Bronchial epithelial cell (primary cell): ENCODE results near the gene LY6G6C. TPM values are rescaled to one million over a fixed set of nuclear protein-coding genes. Genes with fewer than 3 reads are reported as not detected.

ENCODE experiments used
- DNase-seq: peaks from one replicate; pipeline ENCODE4 v3.0.0-alpha.2; 2010; ENCODE audit warnings: low read depth
- FAIRE-seq: peaks from 2 replicates; lab custom pipeline; 2011; peaks lifted over from hg19 to GRCh38; lab: Jason Lieb, UNC
- H3K27me3 ChIP-seq: 2 replicates; pipeline ENCODE4 v1.5.1; 2011; ENCODE audit warnings: low read length; ENCODE audit not compliant: control insufficient read depth, insufficient read depth
- H3K36me3 ChIP-seq: 2 replicates; pipeline ENCODE4 v1.5.1; 2011; ENCODE audit warnings: low read length; ENCODE audit not compliant: control insufficient read depth, insufficient read depth
- H3K4me3 ChIP-seq: 2 replicates; pipeline ENCODE4 v1.5.1; 2011; ENCODE audit warnings: mild to moderate bottlenecking, low read depth, low read length, control low read depth
- CTCF ChIP-seq: IDR thresholded peaks from 2 replicates; pipeline ENCODE4 v1.5.1; 2011; ENCODE audit warnings: mild to moderate bottlenecking, moderate library complexity, low read length, control low read depth, inconsistent platforms; ENCODE audit not compliant: insufficient read depth, severe bottlenecking
- total RNA-seq: library from RNA; depleted of rRNA; stranded (reverse); fragments of >200 nt; gene quantifications from 2 replicates; pipeline ENCODE4 v1.2.1, GENCODE V29; 2014

LY6G6C gene
- total RNA-seq, 1 donor from 2014 or later: not detected

GRCh38 chr6:31762356-31762755, 40.8 kb upstream of the LY6G6C start, which contains the start of gene SAPCD1:
Gene SAPCD1 (plus strand): TSS chr6:31762656. CDS start chr6:31763055, 399 bp downstream.
- Histone ChIP-seq H3K4me3 (no peak within 1 kb of the TSS), H3K27me3 (no peaks in the 10 kb centered on the region), H3K36me3 (peaks cover 11% of the 10 kb centered on the region)
- FAIRE-seq (no peak), DNase-seq (no peak)
- no peak for TF ChIP-seq CTCF

GRCh38 chr6:31761343-31761742, 39.8 kb upstream of the LY6G6C start:
- Histone ChIP-seq H3K27me3 (no peaks in the 10 kb centered on the region), H3K36me3 (peaks cover 11% of the 10 kb centered on the region), H3K4me3 (no peak overlapping the region)
- no peak for TF ChIP-seq CTCF
- FAIRE-seq (no peak), DNase-seq (no peak)

- FAIRE-seq (no peak), DNase-seq (no peak)
- Histone ChIP-seq H3K27me3 (no peaks in the 10 kb centered on the region), H3K36me3 (peaks cover 11% of the 10 kb centered on the region), H3K4me3 (no peak overlapping the region)
- TF ChIP-seq CTCF: no peak
Measured at GRCh38 chr6:31760790-31761189, 39.2 kb upstream of the LY6G6C start.

GRCh38 chr6:31758281-31758680, 36.7 kb upstream of the LY6G6C start:
- DNase-seq: no peak
- Histone ChIP-seq H3K4me3 (no peak overlapping the region), H3K36me3 (peaks cover 11% of the 10 kb centered on the region), H3K27me3 (no peaks in the 10 kb centered on the region)
- TF ChIP-seq CTCF: no peak
- no peak for FAIRE-seq

GRCh38 chr6:31752739-31753319, 31.3 kb upstream of the LY6G6C start:
- H3K4me3 ChIP-seq: no peak overlapping the region
- FAIRE-seq (no peak), DNase-seq (peak; percentile 83)
- H3K27me3 ChIP-seq: no peaks in the 10 kb centered on the region
- no peak for TF ChIP-seq CTCF
- no peaks in the 10 kb centered on the region for H3K36me3 ChIP-seq
